ENCODE results near the gene SCP2.

The SCP2 gene

GRCh38 chr1:53066891-53067738 is 140.0 kb downstream of the SCP2 start:
- TF ChIP-seq CTCF (IDR thresholded peaks at IDR 0.05; ENCODE audit: low read depth, low read length, poor library complexity, severe bottlenecking), result no peak
- TF ChIP-seq EZH2phosphoT487 (IDR thresholded peaks at IDR 0.05; ENCODE audit: borderline replicate concordance, low read length), result no peak

GRCh38 chr1:53067886-53068285 is 140.8 kb downstream of the SCP2 start:
- H3K9me2 ChIP-seq (replicated peaks; ENCODE audit: control insufficient read depth, low read length), result no peaks in the 10 kb centered on the region
- H3K4me3 ChIP-seq (ENCODE audit: low read length), result no peak overlapping the region
- TF ChIP-seq EZH2phosphoT487 (IDR thresholded peaks at IDR 0.05; ENCODE audit: borderline replicate concordance, low read length) (no peak), CTCF (IDR thresholded peaks at IDR 0.05; ENCODE audit: low read depth, low read length, poor library complexity, severe bottlenecking) (no peak)
- no peaks in the 10 kb centered on the region for H3K79me2 ChIP-seq (ENCODE audit: control insufficient read depth, low read length)
- no peak overlapping the region for H3K4me2 ChIP-seq (ENCODE audit: low read length)
- H3K27me3 ChIP-seq (ENCODE audit: control insufficient read depth, low read length), result no peaks in the 10 kb centered on the region
- no peaks in the 10 kb centered on the region for H4K20me1 ChIP-seq (ENCODE audit: control insufficient read depth, insufficient read depth, low read depth, low read length)
- no peaks in the 10 kb centered on the region for H3K4me1 ChIP-seq (ENCODE audit: control insufficient read depth, low read length)
- no peak overlapping the region for H3K27ac ChIP-seq (ENCODE audit: low read depth, low read length)
- no peaks in the 10 kb centered on the region for H3F3A ChIP-seq (ENCODE audit: control insufficient read depth, insufficient read depth)
- no peaks in the 10 kb centered on the region for H3K36me3 ChIP-seq (ENCODE audit: control insufficient read depth, low read length)
- H3K9me3 ChIP-seq (ENCODE audit: control insufficient read depth, insufficient read depth, low read length), result no peaks in the 10 kb centered on the region

More at GRCh38 chr1:53066891-53067738, 140.0 kb downstream of the SCP2 start:
- Histone ChIP-seq H3K4me1 (ENCODE audit: control insufficient read depth, low read length) (no peaks in the 10 kb centered on the region), H3K27me3 (ENCODE audit: control insufficient read depth, low read length) (no peaks in the 10 kb centered on the region), H3K79me2 (ENCODE audit: control insufficient read depth, low read length) (no peaks in the 10 kb centered on the region), H3F3A (ENCODE audit: control insufficient read depth, insufficient read depth) (no peaks in the 10 kb centered on the region), H3K4me2 (ENCODE audit: low read length) (no peak overlapping the region), H3K9me2 (replicated peaks; ENCODE audit: control insufficient read depth, low read length) (no peaks in the 10 kb centered on the region), H3K27ac (ENCODE audit: low read depth, low read length) (no peak overlapping the region), H4K20me1 (ENCODE audit: control insufficient read depth, insufficient read depth, low read depth, low read length) (no peaks in the 10 kb centered on the region), H3K36me3 (ENCODE audit: control insufficient read depth, low read length) (no peaks in the 10 kb centered on the region), H3K9me3 (ENCODE audit: control insufficient read depth, insufficient read depth, low read length) (no peaks in the 10 kb centered on the region), H3K4me3 (ENCODE audit: low read length) (no peak overlapping the region)

- H3K4me1 ChIP-seq (ENCODE audit: control insufficient read depth, low read length), result no peaks in the 10 kb centered on the region
- H3K4me3 ChIP-seq (ENCODE audit: low read length), result no peak overlapping the region
- TF ChIP-seq EZH2phosphoT487 (IDR thresholded peaks at IDR 0.05; ENCODE audit: borderline replicate concordance, low read length) (no peak), CTCF (IDR thresholded peaks at IDR 0.05; ENCODE audit: low read depth, low read length, poor library complexity, severe bottlenecking) (no peak)
- no peaks in the 10 kb centered on the region for H3K9me3 ChIP-seq (ENCODE audit: control insufficient read depth, insufficient read depth, low read length)
- H3K27me3 ChIP-seq (ENCODE audit: control insufficient read depth, low read length), result no peaks in the 10 kb centered on the region
- no peak overlapping the region for H3K27ac ChIP-seq (ENCODE audit: low read depth, low read length)
- H3K36me3 ChIP-seq (ENCODE audit: control insufficient read depth, low read length), result no peaks in the 10 kb centered on the region
- H3K9me2 ChIP-seq (replicated peaks; ENCODE audit: control insufficient read depth, low read length), result no peaks in the 10 kb centered on the region
- no peaks in the 10 kb centered on the region for H4K20me1 ChIP-seq (ENCODE audit: control insufficient read depth, insufficient read depth, low read depth, low read length)
- H3K4me2 ChIP-seq (ENCODE audit: low read length), result no peak overlapping the region
- H3K79me2 ChIP-seq (ENCODE audit: control insufficient read depth, low read length), result no peaks in the 10 kb centered on the region
- no peaks in the 10 kb centered on the region for H3F3A ChIP-seq (ENCODE audit: control insufficient read depth, insufficient read depth)
Measured at GRCh38 chr1:53068314-53069099, 141.4 kb downstream of the SCP2 start.

Measured in DOHH2 (cell line).